Measurements from ENCODE around the gene SLC24A3.

SLC24A3 gene

DNA sequence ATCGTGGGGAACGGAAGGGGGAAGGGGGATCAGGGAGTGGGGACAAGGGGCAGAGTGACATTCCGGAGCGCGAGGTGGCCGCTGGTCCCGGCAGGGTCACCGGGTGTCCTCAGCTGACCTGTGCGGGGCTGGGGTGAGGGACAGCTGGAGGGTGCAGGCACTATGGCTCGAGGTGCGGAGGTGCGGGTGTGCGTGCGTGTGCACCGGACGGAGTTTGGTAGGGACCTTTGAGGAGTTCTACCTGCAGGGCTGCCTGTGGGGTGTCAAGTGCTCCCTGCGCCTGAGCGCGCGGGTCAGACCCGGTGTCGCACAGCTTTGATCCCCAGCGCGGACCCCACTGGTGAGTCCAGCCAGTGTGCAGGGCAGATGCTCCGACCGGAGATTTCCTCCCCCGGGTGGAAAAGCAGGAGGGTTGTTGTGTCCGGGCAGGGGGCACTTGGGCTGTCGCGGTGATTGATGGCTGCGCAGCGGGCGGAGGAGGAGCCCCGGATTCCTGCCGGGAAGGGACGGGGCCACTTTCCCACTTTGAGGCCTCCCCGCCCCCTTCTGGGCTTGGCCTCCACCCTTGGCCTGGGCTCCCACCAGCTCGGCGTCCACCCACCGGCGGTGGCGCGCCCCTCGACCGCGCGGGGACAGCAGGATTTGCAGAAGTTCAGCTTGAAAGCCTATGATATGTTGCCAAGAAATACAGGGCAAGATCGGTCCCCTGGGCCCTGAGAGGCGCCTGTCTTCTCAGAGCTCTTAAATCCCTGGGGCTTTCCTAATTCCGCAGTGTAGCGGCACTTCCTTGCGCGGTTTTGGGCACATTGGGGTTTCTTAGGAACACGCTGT is 546.3 kb downstream of the SLC24A3 start:
- DNase-seq, result peak; percentile 85

- DNase-seq, result no peak
These were observed 547.9 kb downstream of the SLC24A3 start for GRCh38 chr20:19760371-19760721.

DNA sequence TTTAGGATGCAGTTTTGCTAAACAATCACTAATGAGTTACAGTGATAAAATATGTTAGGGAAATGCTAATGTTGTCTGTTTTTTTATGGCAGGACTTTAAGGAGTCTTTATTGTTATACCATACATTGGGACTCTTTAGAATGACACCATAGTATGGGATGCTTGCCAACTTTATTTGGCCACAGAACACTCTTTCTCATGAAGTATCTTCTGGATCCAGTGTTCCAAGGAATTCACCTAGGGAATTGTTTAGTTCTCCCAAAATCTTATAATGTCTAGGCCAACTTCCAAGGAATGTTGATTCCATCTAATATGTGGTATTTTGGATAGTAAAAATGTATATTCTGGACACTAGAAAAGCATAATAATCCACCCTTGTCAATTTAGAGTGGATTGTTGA is 548.9 kb downstream of the SLC24A3 start:
- no peak for DNase-seq

DNA sequence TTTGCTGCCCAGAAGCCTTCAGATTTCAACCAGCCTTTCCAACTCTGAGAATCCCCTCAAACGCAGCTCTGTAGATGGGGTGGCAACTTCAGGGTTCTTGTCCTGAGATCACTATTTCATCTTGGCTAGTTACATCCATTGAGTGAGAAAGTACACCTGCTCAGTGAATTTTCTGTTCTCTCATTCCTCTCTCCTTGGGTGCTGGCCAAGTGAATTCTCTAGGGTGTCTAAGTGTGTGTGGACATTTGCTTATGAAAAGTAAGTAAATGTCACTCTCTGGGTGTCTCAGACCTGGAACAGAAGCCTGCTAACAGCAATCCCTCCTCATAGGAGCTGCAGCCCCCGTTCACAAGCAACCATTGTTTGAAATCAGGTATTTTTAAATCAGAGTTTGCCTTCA is 549.4 kb downstream of the SLC24A3 start:
- DNase-seq, result no peak

- no peak for DNase-seq
These were observed 551.8 kb downstream of the SLC24A3 start for GRCh38 chr20:19764207-19764606.

GRCh38 chr20:19765266-19765665 is 552.8 kb downstream of the SLC24A3 start:
- no peak for DNase-seq

DNA sequence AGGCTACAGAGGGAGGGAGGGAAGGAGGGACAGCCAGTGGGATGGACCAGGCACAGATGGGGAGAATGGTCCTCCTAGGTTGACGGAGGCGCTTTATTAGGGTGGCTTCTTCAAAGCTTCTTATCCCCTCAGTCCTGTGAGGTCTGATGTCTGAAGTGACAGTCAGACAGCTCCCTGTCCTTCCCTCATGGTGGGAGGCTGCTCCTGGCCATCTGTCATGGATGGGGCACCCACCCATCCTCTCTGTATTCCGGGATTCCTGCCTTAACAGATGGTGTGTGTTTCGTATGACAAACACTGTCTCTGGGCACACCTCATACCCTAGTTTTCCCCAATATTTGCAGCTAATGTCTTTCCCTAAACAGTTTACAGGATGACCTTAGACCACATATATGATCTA is 553.5 kb downstream of the SLC24A3 start:
- DNase-seq, result no peak

GRCh38 chr20:19767070-19767469 is 554.6 kb downstream of the SLC24A3 start:
- no peak for DNase-seq

GRCh38 chr20:19768325-19768842 is 555.9 kb downstream of the SLC24A3 start:
- DNase-seq, result no peak

DNA sequence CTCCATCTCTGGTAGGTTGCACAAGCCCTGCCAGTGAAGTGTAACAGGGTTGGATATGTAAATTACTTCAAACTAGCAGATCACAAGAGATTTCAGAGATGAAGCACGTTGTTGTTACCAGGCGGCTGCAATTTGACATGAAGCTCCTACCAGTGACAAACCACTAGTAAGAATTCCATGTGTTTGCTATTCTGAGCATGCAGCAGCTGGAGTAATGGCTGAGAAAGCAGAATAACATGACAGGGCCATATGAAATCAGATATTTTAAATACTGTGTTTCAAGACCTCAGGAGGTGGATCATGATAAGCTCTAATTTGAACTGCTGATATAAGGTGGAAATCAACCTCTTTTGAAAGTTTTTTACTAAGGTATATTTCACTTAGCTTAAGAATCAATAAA is 557.1 kb downstream of the SLC24A3 start:
- no peak for DNase-seq

DNA sequence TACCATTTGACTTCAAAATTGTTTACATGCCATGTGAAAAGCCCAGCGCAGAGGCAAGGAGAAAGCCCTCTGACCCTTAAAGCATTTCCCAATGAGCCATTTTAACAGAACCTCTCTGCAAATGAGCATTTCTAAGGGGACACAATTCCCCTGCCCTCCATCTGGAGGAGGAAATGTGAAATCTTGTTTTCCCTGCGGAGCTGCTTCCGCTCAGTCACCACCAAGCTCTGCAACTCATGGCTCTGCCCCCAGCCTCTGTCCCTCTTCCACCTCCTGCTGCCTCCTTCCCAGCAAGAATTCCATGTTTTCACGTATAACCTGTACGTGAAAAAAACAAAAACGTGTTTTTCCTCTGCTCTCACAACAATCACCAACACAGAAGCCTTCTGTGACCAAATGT is 557.9 kb downstream of the SLC24A3 start:
- DNase-seq, result no peak

GRCh38 chr20:19771031-19771430 is 558.6 kb downstream of the SLC24A3 start:
- DNase-seq, result no peak

Data from femur (tissue), 1 donor.